GM12801 (cell line): ENCODE results near the gene PDLIM1.

Experiments used
- CTCF ChIP-seq: IDR thresholded peaks from one replicate; pipeline ENCODE4 v1.5.1; 2011; ENCODE audit warnings: control low read depth; ENCODE audit not compliant: insufficient read length; ENCODE audit errors: extremely low read depth

The PDLIM1 gene

GRCh38 chr10:95277614-95278013, 13.2 kb downstream of the PDLIM1 start:
- TF ChIP-seq CTCF, result no peak

GRCh38 chr10:95277201-95277570, 13.6 kb downstream of the PDLIM1 start:
- no peak for TF ChIP-seq CTCF

GRCh38 chr10:95276367-95277200, 14.2 kb downstream of the PDLIM1 start:
- TF ChIP-seq CTCF, result no peak

GRCh38 chr10:95275726-95276366, 15.0 kb downstream of the PDLIM1 start:
- no peak for TF ChIP-seq CTCF

- TF ChIP-seq CTCF, result no peak
These were observed 17.1 kb downstream of the PDLIM1 start for GRCh38 chr10:95273393-95274312.

GRCh38 chr10:95268438-95268837, 22.4 kb downstream of the PDLIM1 start:
- no peak for TF ChIP-seq CTCF

- no peak for TF ChIP-seq CTCF
These were observed 23.6 kb downstream of the PDLIM1 start for GRCh38 chr10:95267251-95267650.
